Mesodermal cell (in vitro differentiated cells): ENCODE results near the gene BCKDHA. TPM values are rescaled to one million over a fixed set of nuclear protein-coding genes. Genes with fewer than 3 reads are reported as not detected.
A peak's percentile ranks its signal among the peaks of the same experiment; 100 is the strongest.

ENCODE experiments used
- H3K27ac ChIP-seq: 2 replicates; pipeline ENCODE4 v1.7.0; 2013; ENCODE audit warnings: mild to moderate bottlenecking, low read depth, low read length, moderate library complexity; ENCODE audit not compliant: severe bottlenecking
- H3K36me3 ChIP-seq: 2 replicates; pipeline ENCODE4 v1.7.1; 2013; ENCODE audit warnings: mild to moderate bottlenecking, low read length, moderate library complexity; ENCODE audit not compliant: control insufficient read depth, insufficient read depth
- H3K4me1 ChIP-seq: one replicate; pipeline ENCODE4 v1.7.1; 2013; ENCODE audit warnings: mild to moderate bottlenecking, low read length; ENCODE audit not compliant: insufficient read depth, control insufficient read depth, poor library complexity, severe bottlenecking
- H3K4me3 ChIP-seq: 2 replicates; pipeline ENCODE4 v1.7.0; 2013; ENCODE audit warnings: low read length, control low read depth, mild to moderate bottlenecking; ENCODE audit not compliant: insufficient read depth, poor library complexity, severe bottlenecking; ENCODE audit errors: extremely low read depth
- H3K9me3 ChIP-seq: 2 replicates; pipeline ENCODE4 v1.7.1; 2013; ENCODE audit warnings: mild to moderate bottlenecking, low read length, moderate library complexity; ENCODE audit not compliant: control insufficient read depth
- WGBS, 2 experiments: methylation state at CpG; one replicate each; pipeline ENCODE4 v1.1.5; 2013; ENCODE audit warnings: missing lambda C conversion rate in 2 of 2; ENCODE audit not compliant: insufficient coverage in 2 of 2; 5-methylcytosine and 5-hydroxymethylcytosine counted together
- polyA plus RNA-seq, 2 experiments: library from polyadenylated mRNA; stranded (reverse); fragments of 50-300 nt; gene quantifications; one replicate each; pipeline ENCODE4 v1.2.3, GENCODE V29; 2013

The BCKDHA gene
- polyA plus RNA-seq (2013, experiment 1 of 2) = 46.9 TPM
- 39.0 TPM for polyA plus RNA-seq (2013, experiment 2 of 2)

DNA sequence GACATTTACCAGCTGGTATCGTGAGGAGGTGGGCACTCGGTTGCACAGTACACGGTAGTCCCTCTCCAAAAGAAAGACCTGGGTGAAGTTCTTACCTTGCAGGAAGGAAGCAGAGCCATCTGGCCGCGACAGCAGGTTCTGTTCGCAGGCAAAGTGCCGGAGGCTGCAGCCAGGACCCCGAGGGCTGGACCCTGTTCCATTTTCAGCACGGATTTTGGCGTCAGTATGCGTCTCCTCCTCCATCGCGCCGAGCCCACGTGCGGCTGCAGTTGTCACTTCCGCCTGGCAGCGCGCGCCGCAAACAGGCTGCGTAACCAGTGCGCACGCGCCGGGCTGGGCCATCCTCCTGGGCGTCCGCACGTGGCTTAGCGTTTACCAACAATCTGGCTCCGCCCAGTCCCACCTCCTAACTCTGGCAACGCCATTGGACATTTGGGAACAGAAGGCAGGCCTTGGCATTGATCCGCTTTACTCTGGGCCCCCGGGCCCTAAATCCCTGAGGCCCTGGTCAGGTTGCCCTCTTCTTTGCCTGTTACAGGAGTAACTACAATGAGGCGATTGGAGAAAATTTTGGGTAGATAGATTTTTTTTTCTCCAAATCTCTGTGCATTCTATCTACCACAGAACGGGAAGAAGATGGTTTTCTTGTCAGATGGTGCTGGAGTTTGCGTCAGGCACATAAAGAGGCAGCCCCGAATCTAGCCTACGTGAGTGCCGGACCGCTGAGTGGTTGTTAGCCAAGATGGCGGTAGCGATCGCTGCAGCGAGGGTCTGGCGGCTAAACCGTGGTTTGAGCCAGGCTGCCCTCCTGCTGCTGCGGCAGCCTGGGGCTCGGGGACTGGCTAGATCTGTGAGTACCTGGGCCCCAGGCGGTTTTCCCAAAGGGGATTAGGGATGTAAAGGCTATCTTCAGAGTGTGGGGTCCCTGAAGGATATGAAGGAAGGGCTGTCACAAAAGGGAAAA, at the start of gene BCKDHA, which contains the start of gene EXOSC5:
Gene BCKDHA, plus strand, starts transcription at position 733 of the 964 bp plus-strand sequence. Its CDS starts 10 bp downstream, at position 743.
Gene EXOSC5, minus strand, starts transcription at position 274 of the 964 bp plus-strand sequence. Its CDS starts 31 bp downstream, at position 243.
- Histone ChIP-seq H3K27ac (peak within 1 kb of the TSS; percentile 100), H3K4me3 (peak within 1 kb of the TSS; percentile 95), H3K4me1 (peaks cover 11% of the 10 kb centered on the region), H3K9me3 (no peaks in the 10 kb centered on the region), H3K36me3 (no peaks in the 10 kb centered on the region)
- 0% methylated on average over 45 to 46 of the region's 50 CpGs for WGBS, 2 experiments

DNA sequence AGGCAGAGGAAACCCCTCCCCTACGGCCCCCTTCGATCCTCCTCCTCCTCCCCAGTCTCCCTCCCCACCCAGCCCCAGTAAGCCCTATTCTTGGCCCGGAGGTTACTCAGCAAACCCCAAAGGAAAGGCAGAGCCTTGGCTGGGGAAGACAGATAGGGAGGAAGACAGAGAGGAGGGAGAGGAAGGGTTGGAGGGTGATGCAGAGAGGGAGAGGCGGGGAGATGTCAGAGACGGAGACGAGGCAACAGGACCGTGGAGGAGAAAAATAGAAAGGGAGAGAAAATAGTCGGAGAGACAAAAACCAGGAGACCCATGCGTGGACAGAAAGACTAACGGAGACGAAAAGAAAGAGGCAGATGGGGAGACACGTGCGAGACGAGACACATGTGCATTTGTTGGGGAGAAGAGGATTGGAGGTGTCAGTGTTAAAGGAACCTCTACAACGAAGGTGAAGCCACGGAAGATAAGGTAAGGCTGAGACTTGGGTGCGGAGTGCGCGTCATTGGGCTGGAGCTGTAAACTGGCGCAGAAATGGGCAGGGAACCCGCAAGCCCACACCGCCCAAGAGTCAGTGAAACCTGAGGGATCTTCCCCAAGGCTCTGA, 46.8 kb upstream of the BCKDHA start:
- peak overlapping the region; percentile 96 for H3K4me3 ChIP-seq
- 4 to 5% methylated on average over 16 to 21 of the region's 22 CpGs for WGBS, 2 experiments

GRCh38 chr19:41351339-41352245, 46.0 kb upstream of the BCKDHA start:
- H3K9me3 ChIP-seq = no peaks in the 10 kb centered on the region
- H3K4me3 ChIP-seq = peak overlapping the region; percentile 96
- 0 to 1% methylated on average over 42 to 48 of the region's 58 CpGs for WGBS, 2 experiments
- no peak overlapping the region for H3K27ac ChIP-seq
- H3K4me1 ChIP-seq = peaks cover 6% of the 10 kb centered on the region
- peaks cover 42% of the 10 kb centered on the region for H3K36me3 ChIP-seq

More for the DNA sequence above, 46.8 kb upstream of the BCKDHA start:
- H3K9me3 ChIP-seq = no peaks in the 10 kb centered on the region
- H3K4me1 ChIP-seq = peaks cover 6% of the 10 kb centered on the region
- peaks cover 49% of the 10 kb centered on the region for H3K36me3 ChIP-seq
- no peak overlapping the region for H3K27ac ChIP-seq

GRCh38 chr19:41352279-41352608, 45.4 kb upstream of the BCKDHA start:
- no peaks in the 10 kb centered on the region for H3K9me3 ChIP-seq
- H3K4me3 ChIP-seq = peak overlapping the region; percentile 96
- H3K4me1 ChIP-seq = peaks cover 6% of the 10 kb centered on the region
- no peak overlapping the region for H3K27ac ChIP-seq
- 2% methylated on average over 8 of the region's 12 CpGs; no CpG with 5 or more reads in 1 of the 2 experiments for WGBS, 2 experiments
- peaks cover 35% of the 10 kb centered on the region for H3K36me3 ChIP-seq

DNA sequence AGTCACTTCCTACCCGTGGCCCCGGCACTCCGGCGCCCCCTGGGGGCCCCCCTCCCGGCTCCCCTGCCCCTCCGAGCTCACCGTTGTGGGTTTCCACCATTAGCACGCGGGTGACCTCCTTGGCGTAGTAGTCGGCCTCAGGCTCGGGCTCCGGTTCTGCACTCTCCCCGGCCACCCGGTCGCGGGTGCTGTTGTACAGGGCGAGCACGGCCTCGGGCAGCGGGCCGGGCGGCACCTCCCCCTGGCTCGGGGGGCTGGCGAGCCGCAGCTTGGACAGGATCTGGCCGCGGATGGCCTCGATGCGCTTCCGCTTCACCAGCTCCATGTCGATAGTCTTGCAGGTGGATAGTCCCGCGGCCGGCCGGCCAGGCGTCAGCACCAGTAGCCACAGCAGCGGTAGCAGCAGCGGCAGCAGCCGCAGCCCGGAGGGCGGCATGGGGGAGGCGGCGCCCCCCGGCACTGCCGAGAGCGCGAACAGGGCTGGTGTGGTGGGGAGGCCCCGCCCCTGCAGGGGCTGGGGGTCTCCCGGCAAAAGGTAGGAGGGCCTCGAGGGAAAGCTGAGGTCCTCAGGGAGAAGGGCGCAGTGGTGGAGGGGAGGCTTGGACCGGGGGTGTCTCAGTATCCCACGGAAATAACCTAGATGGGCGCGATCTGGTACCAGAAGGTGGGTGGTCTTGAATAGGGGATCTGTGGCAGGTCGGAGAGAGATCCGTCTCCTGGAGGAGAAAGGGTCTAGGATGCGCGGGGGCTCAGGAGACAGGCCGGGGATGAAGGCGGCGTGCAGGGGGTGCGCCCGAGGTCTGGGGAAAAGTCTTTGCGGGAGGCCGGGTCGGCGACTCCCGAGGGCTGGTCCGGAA, 44.8 kb upstream of the BCKDHA start:
- WGBS, 2 experiments = 0% methylated on average over 52 to 62 of the region's 71 CpGs
- no peak overlapping the region for H3K27ac ChIP-seq
- peaks cover 31% of the 10 kb centered on the region for H3K36me3 ChIP-seq
- no peaks in the 10 kb centered on the region for H3K9me3 ChIP-seq
- peak overlapping the region; percentile 96 for H3K4me3 ChIP-seq
- H3K4me1 ChIP-seq = peaks cover 6% of the 10 kb centered on the region

DNA sequence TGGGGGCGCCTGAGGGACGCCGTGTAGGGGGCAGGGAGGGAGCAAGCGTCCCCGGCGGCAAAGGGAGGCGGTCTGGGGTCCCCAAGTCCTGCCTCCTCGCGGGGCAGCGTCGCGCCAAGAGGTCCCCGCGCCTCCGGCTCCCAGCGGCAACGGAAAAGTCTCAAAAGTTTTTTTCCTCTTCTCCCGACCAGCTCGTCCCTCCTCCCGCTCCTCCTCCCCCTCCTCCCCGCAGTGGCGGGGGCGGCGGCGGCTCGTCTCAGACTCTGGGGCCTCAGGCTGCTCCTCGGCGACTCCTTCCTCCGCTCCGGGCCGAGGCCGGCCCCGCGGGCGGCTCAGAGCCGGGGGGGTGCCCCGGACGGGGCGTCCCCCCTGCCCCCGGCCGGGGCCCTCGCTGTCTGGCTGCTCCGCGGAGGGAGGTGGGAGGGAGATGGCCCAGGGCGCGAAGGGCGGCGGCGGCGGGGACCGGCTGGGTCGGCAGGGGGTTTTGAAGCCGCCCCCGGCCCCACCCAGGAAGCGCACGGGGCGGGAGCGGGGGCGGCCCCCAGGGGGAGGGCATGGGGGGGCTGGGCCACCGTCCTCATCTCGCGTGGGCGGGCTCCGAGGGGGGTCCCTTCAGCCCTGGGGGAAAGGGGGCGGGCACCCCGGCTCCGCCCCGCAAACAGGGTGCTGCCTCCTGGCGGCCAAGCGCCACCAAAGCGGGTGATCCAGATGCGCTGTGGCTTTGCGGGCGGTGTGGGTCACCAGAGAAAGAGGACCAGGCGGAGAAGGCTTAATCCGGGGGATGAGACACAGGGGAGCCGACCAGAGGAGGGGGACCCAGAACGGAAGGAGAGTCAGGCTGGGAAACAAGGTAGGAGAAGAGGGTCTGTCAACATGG, 43.9 kb upstream of the BCKDHA start, which contains the start of gene TGFB1:
Gene TGFB1, minus strand, starts transcription at position 457 of the 877 bp plus-strand sequence. CDS start 878 bp downstream, outside the sequence.
- H3K27ac ChIP-seq = no peak within 1 kb of the TSS
- no peaks in the 10 kb centered on the region for H3K9me3 ChIP-seq
- peaks cover 24% of the 10 kb centered on the region for H3K36me3 ChIP-seq
- peaks cover 6% of the 10 kb centered on the region for H3K4me1 ChIP-seq
- H3K4me3 ChIP-seq = peak within 1 kb of the TSS; percentile 96
- 0 to 2% methylated on average over 26 to 41 of the region's 78 CpGs for WGBS, 2 experiments

GRCh38 chr19:41354343-41354953, 43.2 kb upstream of the BCKDHA start:
- peaks cover 6% of the 10 kb centered on the region for H3K4me1 ChIP-seq
- no peak overlapping the region for H3K27ac ChIP-seq
- peaks cover 16% of the 10 kb centered on the region for H3K36me3 ChIP-seq
- peak overlapping the region; percentile 96 for H3K4me3 ChIP-seq
- WGBS, 2 experiments = 92 to 94% methylated on average over 21 to 22 of the region's 23 CpGs
- H3K9me3 ChIP-seq = no peaks in the 10 kb centered on the region

- WGBS, 2 experiments = 85 to 90% methylated on average over 1 of the region's 1 CpG
- H3K36me3 ChIP-seq = peaks cover 11% of the 10 kb centered on the region
- no peaks in the 10 kb centered on the region for H3K9me3 ChIP-seq
- H3K27ac ChIP-seq = no peak overlapping the region
- no peak overlapping the region for H3K4me3 ChIP-seq
- H3K4me1 ChIP-seq = peaks cover 2% of the 10 kb centered on the region
These were observed 42.6 kb upstream of the BCKDHA start for GRCh38 chr19:41355035-41355434.
